Activated CD8-positive, alpha-beta memory T cell treated with anti-CD3 and anti-CD28 coated beads for 4 hours (primary cell): ENCODE data around the gene PLA2G12B.
"Not testable (repeated sequence)": the region's sequence is repeated elsewhere in the genome, so short reads cannot be mapped to it uniquely, and the experiment has no call there.

Experiments
- DNase-seq, 2 donors: peaks; one replicate each; pipeline ENCODE4 v3.0.0-alpha.2; 2020; ENCODE audit warnings: low read depth in 2 of 2

Gene PLA2G12B, protein sequence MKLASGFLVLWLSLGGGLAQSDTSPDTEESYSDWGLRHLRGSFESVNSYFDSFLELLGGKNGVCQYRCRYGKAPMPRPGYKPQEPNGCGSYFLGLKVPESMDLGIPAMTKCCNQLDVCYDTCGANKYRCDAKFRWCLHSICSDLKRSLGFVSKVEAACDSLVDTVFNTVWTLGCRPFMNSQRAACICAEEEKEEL

DNA sequence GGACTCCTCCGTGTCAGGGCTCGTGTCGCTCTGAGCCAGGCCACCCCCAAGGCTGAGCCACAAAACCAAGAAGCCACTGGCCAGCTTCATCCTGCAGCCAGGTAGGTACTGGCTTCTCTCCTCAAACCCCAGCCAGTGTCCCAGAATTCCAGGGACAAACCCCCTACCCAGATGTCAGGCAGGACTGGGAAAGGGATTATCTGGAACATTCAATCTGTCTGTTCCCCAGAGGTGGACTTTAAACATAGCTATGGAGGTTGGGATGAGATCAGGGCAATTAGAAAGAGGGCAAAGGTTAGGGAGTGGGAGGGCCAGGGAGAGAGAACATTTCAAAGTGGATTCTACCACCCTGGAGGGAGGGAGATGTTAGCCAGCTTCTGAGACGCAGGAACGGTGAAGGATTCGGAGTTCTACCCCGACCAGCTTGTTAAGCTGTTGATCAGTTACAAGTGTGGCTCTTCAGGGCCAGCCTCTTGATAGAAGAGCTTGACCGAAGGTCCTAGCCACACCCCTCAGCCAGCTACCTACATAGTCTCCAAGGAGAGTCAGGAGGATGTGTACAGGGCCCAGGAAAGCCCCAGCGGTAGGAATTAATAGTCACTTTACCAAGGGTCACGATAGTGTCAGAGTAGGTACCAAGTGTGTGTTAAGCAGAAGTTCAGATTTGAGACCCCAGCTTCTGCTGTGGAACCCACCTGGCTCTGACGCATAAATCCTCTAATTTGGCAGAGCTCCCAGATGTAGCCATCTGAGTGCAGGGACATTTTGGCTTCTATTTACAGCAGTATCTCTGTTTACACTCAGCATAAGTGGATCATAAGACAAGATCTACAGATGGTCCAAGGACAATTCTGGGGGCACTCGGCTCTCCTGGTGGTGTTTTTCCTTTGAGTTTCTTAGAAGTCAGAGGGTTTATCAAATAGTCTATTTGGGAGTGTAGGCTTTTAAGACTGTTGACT lies at the start of gene PLA2G12B:
Gene PLA2G12B, minus strand, starts transcription at position 211 of the 959 bp plus-strand sequence. Its CDS starts 121 bp downstream, at position 90.
- DNase-seq, result no peak

DNA sequence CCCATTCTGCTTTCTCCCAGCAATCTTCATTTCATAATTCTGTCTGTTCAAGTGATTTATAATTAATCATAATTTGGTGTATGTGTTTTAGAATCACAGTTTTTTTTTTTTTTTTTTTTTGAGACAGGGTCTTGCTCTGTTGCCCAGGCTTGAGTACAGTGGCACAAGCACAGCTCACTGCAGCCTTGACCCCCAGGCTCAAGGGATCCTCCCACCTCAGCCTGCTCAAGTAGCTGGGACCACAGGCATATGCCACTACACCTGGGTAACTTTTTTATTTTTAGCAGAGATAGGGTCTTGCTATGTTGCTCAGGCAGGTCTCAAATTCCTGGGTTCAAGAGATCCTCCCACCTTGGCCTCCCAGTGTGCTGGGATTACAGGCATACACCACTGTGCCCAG lies 49.2 kb upstream of the PLA2G12B start:
- no peak for DNase-seq

DNA sequence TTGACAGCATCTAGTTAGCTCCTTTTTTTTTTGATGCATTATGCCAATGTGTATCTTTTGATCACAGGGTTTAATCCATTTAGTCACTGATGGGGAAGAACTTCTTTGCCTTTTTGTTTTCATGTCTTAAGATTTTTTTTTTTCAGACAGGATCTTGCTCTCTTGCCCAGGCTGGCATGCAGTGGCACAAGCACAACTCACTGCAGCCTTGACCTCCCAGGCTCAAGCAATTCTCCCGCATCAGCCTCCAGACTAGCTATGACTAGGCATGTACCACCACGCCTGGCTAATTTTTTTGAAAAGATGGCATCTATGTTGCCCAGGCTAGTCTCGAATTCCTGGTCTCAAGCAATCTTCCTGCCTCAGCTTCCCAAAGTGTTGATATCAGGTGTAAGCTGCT lies 46.4 kb upstream of the PLA2G12B start:
- DNase-seq, result no peak

DNA sequence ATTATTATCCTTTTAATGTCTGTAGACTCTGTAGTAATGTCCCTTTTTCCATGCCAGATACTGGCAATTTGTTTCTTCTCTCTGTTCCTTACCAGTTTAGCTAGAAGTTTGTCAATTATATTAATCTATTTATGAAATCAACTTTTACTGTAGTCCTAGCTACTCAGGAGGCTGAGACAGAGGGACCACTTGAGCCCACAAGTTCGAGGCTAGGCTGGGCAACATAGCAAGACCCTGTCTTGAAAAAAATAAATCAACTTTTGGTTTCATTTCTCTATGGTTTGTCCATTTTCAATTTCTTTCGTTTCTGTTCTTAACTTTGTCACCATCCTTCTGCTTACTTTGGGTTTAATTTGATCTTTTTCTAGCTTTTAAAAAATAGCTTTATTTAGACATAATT lies 42.5 kb upstream of the PLA2G12B start:
- no peak for DNase-seq

DNA sequence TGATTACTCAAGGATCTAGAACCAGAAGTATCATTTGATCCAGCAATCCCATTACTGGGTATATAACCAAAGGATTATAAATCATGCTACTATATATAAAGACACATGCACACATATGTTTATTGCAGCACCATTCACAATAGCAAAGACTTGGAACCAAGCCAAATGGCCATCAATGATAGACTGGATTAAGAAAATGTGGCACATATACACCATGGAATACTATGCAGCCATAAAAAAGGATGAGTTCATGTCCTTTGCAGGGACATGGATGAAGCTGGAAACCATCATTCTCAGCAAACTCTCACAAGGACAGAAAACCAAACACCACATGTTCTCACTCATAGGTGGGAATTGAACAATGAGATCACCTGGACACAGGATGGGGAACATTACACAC lies 40.9 kb upstream of the PLA2G12B start:
- not testable (repeated sequence) for DNase-seq

DNA sequence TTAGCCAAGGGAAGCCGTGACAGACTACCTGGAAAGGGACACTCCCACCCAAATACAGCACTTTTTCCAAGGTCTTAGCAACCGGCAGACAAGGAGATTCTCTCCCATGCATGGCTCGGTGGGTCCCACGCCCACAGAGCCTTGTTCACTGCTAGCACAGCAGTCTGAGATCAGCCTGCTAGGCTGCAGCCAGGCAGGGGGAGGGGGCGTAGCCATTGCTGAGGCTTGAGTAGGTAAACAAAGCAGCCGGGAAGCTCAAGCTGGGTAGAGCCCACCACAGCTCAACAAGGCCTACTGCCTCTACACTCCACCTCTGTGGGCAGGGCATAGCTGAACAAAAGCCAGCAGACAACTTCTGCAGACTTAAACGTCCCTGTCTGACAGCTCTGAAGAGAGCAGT lies 35.2 kb upstream of the PLA2G12B start:
- DNase-seq, result not testable (repeated sequence)

DNA sequence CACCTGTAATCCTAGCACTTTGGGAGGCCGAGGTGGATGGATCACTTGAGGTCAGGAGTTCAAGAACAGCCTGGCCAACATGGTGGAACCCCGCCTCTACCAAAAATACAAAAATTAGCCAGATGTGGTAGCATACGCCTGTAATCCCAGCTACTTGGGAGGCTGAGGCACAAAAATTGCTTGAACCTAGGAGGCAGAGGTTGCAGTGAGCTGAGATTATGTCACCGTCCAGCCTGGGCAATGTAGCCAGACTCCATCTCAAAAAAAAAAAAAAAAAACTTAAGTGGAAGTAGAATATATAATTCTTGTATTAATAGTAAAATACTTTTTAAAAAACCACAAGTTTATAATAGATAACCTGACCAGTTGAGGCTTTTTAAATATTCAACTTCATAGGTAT lies 30.0 kb upstream of the PLA2G12B start:
- not testable (repeated sequence) for DNase-seq

DNA sequence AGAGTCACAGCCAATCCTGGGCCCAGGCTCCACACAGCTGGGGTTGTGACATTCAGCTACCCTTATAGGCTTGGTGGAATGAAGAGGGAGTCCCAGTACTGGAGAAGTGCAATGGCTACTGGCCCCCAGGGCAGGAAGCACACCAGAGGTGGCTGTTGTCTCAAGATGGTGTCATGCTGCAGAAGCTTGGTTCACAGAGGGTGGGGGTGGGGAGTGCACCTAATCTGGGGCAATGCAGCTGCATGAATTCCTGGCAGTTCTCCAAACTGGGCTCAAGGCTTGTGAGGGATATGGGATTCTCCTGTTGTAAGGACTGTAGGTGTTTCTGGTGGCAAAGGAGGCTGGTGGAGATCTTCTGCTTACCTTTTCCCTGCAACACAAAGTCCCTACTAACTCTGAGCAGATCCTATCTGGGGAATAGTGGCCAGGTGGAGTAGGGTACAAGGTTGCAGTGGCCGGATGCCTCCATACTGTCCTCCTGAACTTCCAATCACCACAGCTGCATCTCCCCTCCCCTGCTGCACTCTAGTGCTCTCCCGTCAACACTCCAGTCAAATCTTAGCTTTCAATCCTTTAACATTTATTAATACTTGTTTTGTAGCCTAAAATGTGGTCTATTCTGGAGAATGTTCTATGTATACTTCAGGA lies 27.4 kb upstream of the PLA2G12B start:
- no peak for DNase-seq

DNA sequence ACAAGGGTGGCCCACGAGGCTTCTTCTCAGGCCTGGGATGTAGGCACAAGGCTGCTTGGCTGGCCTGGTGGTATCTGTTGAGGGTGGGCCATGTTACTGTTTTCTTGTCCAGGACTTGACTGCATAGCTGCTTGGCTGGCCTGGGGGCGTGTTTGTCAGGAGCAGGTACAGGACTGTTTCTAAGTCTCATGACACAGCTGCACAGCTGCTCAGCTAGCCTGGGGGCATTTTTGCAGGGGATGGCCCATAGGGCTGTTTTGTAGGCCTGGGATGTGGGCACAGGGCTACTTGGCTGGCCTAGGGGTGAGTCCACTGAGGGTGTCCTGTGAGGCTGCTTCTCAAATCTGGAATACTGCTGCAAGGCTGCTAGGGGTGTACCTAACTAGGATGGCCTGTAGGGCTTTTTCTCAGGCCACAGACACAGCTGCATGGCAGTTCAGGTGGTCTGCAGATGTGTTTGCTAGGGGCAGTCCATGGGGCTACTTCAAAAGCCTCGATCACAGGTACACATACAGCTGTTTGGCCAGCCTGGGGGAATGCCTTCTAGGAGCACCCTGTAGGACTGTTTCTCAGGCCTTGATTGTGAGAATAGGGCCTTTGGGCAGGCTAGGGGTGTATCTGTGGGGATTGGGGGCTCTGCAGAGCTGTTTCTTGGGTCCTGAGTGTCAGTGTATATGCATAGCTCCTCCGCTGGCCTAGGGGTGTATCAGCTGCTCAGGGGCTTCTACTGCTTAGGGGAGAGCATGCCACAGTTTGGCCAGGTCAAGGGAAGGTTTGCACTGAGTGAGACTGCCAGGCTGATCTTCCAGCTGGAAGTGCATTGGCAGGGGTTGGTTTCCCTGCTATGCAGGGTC lies 26.6 kb upstream of the PLA2G12B start:
- DNase-seq, result no peak

DNA sequence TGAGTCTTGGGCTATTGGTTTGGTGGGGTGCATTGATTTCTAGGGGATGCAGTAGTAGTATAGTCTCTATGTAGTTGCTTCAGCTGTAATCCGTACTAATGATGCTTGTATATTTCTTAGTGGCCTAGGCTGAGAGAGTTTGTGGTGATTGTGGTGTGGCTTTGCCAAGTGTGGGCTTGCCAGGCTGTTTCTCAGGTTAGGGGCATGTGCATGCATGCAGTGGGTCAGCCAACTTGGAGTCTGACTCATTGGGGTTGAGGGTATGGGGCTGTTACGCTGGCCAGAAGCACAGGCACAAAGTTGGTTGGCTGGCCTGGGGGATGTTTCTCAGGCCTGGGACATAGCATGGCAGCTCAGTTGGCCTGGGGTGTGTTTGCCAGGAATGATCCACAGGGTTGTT lies 25.7 kb upstream of the PLA2G12B start:
- no peak for DNase-seq

DNA sequence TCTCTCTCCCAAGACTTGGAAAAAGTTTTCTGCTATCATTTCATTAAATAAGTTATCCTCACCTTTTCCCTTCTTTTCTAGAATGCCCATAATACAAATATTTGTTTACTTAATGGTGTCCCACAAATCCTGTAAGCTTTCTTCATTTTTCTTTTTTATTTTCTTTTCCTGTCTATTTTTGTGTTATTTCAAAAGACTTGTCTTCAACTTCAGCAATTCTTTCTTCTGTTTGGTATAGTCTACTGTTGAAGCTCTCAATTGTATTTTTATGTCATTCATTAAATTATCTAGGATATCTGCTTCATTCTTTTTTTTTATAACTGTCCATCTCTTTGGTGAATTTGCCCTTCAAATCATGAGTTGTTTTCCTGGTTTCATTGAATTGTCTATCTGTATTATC lies 25.1 kb upstream of the PLA2G12B start:
- DNase-seq, result no peak

DNA sequence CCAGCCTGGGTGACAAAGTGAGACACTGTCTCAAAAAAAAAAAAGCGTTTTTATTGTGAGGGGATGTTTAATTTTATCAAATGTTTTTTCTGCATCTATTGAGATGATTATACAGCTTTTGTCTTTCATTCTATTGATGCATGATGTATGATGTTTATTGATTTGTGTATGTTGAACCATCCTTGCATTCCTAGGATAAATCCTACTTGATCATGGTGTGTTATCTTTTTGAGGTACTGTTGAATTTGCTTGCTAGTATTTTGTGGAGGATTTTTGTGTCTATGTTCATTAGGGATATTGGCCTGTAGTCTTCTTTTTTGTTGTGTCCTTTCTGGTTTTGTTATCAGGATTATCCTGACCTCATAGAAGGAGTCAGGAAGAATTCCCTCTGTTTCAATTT lies 22.3 kb upstream of the PLA2G12B start:
- no peak for DNase-seq

DNA sequence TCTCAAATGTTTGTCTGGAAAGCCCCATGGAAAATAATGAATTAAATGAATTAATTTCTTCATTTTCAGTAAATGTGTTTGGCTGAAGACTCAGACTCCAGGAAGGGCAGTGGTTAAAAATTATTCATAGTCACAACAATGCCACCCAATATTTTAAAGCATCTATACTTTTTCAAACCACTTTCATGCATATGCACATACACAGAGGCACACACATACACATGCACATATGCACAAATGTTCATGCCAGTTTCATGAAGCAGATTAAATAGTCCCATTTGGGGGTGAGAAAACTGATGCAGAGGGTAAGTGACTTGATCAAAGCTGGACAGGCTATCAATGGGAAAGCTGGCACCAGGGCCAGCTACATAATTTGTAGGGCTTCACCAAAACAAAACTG lies 1.4 kb upstream of the PLA2G12B start:
- DNase-seq, result no peak

DNA sequence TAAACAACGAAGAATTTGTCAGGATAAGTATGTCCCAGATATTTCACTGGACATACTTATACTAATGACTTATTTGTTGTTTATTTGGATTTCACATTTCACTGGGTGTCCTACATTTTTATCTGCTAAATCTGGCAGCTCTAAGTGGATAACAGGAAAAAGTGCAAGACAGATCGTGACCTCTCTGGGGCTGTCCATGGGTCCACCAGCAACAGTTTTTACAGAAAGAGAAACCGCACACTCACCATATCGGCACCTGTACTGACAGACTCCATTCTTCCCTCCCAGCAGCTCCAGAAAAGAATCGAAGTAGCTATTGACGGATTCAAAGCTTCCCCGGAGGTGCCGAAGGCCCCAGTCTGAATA lies 393 bp downstream of the PLA2G12B start:
- DNase-seq, result no peak

DNA sequence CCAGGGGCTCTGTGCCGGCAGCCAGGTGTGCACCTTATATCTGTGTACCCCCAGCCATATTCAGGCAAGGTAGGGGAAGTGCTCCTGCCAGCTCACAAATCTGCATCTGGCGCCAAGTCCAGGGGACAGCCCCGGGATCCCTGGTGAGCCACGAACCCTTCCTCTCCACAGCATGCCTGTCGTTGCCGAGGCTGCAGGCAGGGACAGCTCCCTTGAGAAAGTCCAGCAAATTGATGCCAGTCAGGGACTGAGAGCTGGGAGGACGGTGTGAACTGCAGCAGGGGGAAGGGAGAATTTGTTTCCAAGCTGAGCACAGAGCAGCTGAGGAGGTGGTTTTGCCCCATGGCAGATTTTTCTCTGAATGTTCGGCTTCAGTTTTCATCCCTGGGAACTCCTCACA lies 919 bp downstream of the PLA2G12B start:
- no peak for DNase-seq

DNA sequence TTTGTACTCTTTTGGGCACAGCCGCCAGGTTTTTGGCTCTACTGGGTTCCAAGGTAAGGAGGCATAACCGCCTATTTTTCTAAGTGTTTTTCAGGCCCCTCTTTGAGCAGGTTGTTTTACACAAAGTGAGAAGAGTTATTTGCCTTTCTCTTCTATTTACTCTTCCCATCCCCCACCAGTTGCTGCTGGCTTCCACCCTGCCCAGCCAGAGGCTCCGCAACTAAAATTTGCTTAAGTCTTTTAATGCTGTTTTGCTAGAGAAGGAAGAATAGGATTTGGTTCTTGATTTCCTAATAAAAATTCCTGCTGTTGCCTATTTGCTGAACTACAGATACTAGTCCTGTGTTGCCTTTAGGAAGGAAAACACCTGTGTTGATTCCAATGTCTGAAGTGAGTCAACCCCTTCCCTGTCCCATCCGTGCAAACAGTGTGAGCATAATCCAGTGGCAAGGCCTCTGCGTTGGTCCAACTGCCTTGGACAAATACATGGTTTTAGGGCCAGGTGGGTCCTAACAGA lies 1.9 kb downstream of the PLA2G12B start:
- DNase-seq, result no peak

DNA sequence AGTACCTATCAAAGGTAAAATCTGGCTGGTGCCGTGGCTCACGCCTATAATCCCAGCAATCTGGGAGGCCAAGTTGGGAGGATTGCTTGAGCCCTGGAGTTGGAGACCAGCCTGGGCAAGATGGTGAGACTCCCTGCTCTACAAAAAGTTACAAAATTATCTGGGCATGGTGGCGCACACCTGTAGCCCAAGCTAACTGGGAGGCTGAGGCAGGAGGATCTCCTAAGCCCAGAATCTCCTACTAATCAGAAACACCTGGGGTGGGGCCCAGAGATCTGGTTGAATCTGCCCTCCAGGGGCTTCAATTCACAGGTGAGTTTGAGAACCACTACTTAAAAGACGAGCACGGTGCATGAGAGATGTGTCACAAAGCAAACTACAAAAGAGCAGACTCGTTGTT lies 2.4 kb downstream of the PLA2G12B start:
- DNase-seq, result no peak

DNA sequence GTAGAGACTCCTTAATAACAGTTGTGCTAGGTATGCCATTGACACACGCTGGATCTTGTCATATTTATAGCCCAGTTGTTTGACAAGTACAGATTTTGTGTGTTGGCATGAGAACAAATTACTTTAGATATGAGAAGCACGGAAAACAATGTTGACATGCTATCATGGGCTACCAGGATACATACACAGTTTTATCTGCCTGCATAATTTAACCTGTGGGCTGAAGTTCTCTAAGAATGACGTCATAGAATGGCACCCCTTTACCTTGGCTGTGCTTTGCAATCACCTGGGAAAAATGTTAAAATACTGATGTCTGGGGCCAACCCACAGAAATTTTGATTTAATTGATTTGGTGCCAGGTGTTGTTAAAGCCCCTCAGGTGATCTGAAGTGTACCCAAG lies 2.8 kb downstream of the PLA2G12B start:
- no peak for DNase-seq

DNA sequence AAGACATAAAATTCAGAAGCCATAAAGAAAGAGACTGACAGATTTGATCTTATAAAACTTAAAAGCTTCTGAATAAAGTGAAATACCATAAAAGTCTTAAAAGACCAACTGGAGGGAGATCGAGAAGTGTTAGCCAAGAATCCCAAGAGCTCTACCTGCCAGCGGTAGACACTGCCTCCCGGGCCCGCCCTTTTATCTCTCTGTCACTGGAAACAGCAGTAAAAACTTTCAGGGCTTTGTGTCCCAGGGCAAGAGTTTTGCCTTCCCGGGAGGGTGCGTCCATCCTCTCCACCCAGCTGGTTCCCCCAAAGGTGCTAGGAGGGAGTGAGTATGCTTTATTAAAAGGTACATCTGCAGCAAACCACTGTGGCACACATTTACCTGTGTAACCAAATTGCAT lies 5.8 kb downstream of the PLA2G12B start:
- no peak for DNase-seq

DNA sequence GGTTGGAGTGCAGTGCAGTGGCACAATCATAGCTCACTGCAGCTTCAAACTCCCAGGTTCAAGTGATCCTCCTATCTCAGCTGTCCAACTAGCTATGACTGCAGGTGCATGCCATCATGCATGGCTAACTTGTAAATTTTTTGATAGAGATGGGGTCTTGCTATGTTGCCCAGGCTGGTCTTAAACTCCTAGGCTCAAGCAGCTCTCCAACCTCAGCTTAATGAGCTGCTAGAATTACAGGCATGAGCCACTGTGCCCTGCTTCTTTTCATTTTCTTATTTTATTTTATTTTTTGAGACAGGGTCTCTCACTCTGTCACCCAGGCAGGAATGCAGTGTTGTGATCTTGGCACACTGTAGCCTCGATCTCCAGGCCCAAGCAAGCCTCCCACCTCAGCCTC lies 7.6 kb downstream of the PLA2G12B start:
- DNase-seq, result no peak

DNA sequence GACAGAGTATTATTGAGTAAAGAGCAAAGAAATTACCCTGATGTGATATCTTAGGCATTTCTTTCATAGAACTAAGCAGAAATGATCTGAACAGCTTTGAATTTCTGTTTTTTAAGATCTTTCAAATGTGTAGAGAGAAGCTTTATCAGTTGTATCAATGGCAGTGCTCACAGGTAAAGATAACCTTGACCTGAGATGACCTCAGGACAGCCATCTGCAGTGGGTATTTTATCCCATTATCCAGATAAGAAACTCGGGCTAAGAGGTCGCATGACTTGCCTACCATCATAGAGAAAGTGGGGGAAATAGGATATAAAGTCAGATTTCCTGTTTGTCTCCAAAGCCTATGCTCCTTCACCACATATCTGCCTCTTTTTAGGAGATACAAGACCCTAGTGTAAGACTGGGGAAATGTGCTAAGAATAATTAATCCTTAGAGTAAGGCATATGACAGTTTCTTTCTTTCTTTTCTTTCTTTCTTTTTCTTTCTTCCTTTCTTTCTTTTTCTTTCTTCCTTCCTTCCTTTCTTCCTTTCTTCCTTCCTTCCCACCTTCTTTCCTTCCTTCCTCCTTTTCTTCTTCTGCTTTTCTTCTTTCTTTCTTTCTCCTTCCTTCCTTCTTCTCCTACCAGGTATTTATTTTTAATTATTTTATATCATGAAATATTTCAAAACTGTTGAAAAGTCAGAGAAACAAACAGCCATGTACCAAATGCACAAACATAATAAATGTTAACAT lies 10.9 kb downstream of the PLA2G12B start:
- DNase-seq, result no peak
